HFFc6 (cell line): ENCODE results near the gene COQ8B. TPM values are rescaled to one million over a fixed set of nuclear protein-coding genes. Genes with fewer than 3 reads are reported as not detected.
"Not testable (repeated sequence)": the region's sequence is repeated elsewhere in the genome, so short reads cannot be mapped to it uniquely, and the experiment has no call there.

Experiments
- DNase-seq: peaks from one replicate; pipeline ENCODE4 v3.0.0-alpha.2; 2018
- H3K27ac Mint-ChIP-seq: 2 replicates; pipeline ENCODE4 v1.8.0; 2020; ENCODE audit warnings: mild to moderate bottlenecking, mixed read lengths
- H3K27me3 Mint-ChIP-seq: 2 replicates; pipeline ENCODE4 v1.8.0; 2021; ENCODE audit warnings: mild to moderate bottlenecking, moderate library complexity, mixed read lengths; ENCODE audit not compliant: insufficient read depth
- H3K36me3 Mint-ChIP-seq: 2 replicates; pipeline ENCODE4 v1.8.0; 2021; ENCODE audit warnings: low read depth, mixed read lengths
- H3K4me1 Mint-ChIP-seq: 2 replicates; pipeline ENCODE4 v1.8.0; 2020; ENCODE audit warnings: low read depth, mixed read lengths
- H3K4me3 Mint-ChIP-seq: 2 replicates; pipeline ENCODE4 v1.8.0; 2020; ENCODE audit warnings: mild to moderate bottlenecking, moderate library complexity, mixed read lengths
- H3K9me3 Mint-ChIP-seq: 2 replicates; pipeline ENCODE4 v1.8.0; 2020; ENCODE audit warnings: mild to moderate bottlenecking, mixed read lengths
- CTCF ChIP-seq: fragments of 200-600 bp; sonication (generic); IDR thresholded peaks from 2 replicates; pipeline ENCODE4 v1.5.0; 2021; ENCODE audit warnings: antibody characterized with exemption, mild to moderate bottlenecking
- total RNA-seq, 6 experiments: library from RNA; stranded (reverse); fragmentation: NEBNext Ultra II Directional; extraction: Animal tissue kit (Norgen Biotek cat#: 25700); gene quantifications; 2 replicates in 1 of 6; 3 replicates in 5 of 6; pipeline ENCODE4 v1.2.3, GENCODE V29; 2021

The COQ8B gene
- total RNA-seq, 6 experiments from 2014 or later = 19.8 to 28.6 (median 23.6) TPM

DNA sequence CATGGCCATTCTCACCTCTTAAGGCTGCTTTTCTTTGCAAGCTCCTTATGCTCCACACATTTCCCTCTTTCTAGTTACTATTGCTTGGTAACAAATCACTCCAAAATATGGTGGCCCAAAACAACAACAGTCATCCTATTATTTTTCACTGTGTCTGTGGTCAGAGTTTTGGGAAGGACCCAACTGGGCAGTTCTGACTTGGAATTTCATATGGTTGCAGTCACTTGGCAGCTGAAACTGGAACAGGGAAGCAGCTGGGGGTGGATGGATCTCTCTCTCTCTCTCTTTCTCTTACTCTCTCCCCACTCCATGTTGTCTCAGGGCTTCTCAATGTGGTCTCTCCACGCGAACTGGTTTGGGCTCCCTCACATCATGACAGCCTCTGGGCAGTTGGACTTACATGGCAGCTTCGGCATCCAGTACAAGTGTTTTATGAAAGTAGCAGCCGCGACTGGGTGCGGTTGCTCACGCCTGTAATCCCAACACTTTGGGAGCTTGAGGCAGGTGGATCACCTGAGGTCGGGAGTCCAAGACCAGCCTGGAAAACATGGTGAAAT, 65.9 kb downstream of the COQ8B start:
- peaks cover 26% of the 10 kb centered on the region for H3K4me1 Mint-ChIP-seq
- H3K27me3 Mint-ChIP-seq = peaks cover 2% of the 10 kb centered on the region; the same call in 1 of the 2 replicates
- H3K27ac Mint-ChIP-seq = peak overlapping the region; percentile 64; the same call in 1 of the 2 replicates
- no peak for TF ChIP-seq CTCF
- peak; percentile 69 for DNase-seq
- H3K36me3 Mint-ChIP-seq = 0 out of 2 replicates have a peak, but pooled peaks cover 6% of the 10 kb centered on the region
- H3K9me3 Mint-ChIP-seq = peaks cover 6% of the 10 kb centered on the region
- H3K4me3 Mint-ChIP-seq = no peak overlapping the region; the same call in 1 of the 2 replicates

DNA sequence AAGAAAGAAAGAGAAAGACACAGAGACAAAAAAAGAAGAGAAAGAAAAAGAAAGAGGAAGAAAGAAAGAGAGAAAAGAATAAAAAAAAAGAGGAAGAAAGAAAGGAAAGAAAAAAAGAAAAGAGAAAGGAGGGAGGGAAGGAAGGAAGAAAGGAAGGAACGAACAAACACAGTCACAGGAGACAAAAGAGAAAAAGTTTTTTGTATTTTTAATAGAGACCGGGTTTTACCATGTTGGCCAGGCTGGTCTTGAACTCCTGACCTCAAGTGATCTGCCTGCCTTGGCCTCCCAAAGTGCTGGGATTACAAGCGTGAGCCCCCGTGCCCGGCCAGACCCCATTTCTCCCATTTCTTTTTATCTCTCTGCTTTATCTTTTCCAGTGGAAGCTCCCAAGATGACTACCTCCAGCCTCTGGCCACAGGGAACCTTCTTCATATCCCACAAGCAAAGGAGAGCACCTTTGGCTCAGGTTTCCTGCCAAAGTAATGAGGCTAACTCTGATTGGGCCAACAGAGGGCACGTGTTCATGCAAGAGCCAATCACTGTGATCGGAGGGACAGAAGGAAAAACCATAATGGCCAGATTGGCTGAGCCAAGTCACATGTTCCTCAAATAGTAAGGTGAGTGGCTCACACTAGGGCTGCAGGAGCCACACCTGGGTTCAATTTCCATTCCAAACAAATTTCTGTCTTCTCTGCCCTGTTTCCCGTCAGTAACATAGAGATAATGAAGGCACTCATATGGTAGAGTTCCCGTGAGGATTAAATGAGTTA, 66.6 kb downstream of the COQ8B start:
- H3K9me3 Mint-ChIP-seq, DNase-seq: not testable (repeated sequence)
- peaks cover 31% of the 10 kb centered on the region for H3K4me1 Mint-ChIP-seq

DNA sequence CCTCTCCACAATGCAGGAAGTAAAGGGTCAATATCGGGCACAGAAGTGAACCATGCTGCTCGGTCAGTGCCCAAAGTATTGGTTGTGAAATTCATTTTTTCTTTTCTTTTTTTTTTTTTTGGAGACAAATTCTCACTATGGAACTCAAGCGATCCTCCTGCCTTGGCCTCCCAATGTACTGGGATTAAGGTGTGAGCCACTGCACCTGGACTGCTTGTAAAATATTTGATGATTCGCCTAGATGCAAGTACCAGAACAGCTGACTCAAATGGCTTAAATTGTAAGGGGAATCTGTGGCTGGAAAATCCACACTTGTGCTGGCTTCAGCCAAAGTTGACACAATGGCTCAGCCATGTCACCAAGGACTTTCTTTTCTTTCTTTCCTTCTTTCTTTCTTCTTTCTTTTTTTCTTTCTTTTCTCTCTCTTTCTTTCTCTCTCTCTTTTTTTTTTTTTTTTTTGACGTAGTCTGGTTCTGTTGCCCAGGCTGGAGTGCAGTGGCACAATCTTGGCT, 69.9 kb downstream of the COQ8B start:
- Mint-ChIP-seq H3K27me3 (peaks cover 4% of the 10 kb centered on the region; the same call in 1 of the 2 replicates), H3K4me3 (peak overlapping the region; percentile 87), H3K36me3 (0 out of 2 replicates have a peak, but pooled peaks cover 6% of the 10 kb centered on the region), H3K27ac (peak overlapping the region; percentile 87), H3K4me1 (peaks cover 41% of the 10 kb centered on the region), H3K9me3 (peaks cover 6% of the 10 kb centered on the region)
- DNase-seq = no peak
- TF ChIP-seq CTCF = no peak

More for the DNA sequence above, 66.6 kb downstream of the COQ8B start:
- H3K27ac Mint-ChIP-seq = peak overlapping the region; percentile 64; the same call in 1 of the 2 replicates
- H3K27me3 Mint-ChIP-seq, H3K36me3 Mint-ChIP-seq, H3K4me3 Mint-ChIP-seq: not testable (repeated sequence)

- Mint-ChIP-seq H3K27me3 (peaks cover 3% of the 10 kb centered on the region; the same call in 1 of the 2 replicates), H3K4me3 (no peak overlapping the region), H3K9me3 (no peaks in the 10 kb centered on the region), H3K27ac (no peak overlapping the region), H3K36me3 (no peaks in the 10 kb centered on the region), H3K4me1 (peaks cover 53% of the 10 kb centered on the region)
- TF ChIP-seq CTCF = no peak
- DNase-seq = no peak
These were observed 73.9 kb downstream of the COQ8B start for GRCh38 chr19:40642757-40643305.

GRCh38 chr19:40642051-40642706, 74.5 kb downstream of the COQ8B start:
- no peak for DNase-seq
- Mint-ChIP-seq H3K36me3 (no peaks in the 10 kb centered on the region), H3K27ac (no peak overlapping the region), H3K27me3 (peaks cover 3% of the 10 kb centered on the region; the same call in 1 of the 2 replicates), H3K4me1 (peaks cover 53% of the 10 kb centered on the region), H3K4me3 (no peak overlapping the region), H3K9me3 (no peaks in the 10 kb centered on the region)
- TF ChIP-seq CTCF = no peak

Other genes starting within 250 kb of the COQ8B start
- under 1 TPM; 0.17 to 0.96 (median 0.54) TPM for gene SPTBN4, start 249.9 kb downstream of the COQ8B start, total RNA-seq
- 10 to 100 TPM; 58.5 to 95.2 (median 83.0) TPM for gene SHKBP1, start 140.0 kb downstream of the COQ8B start, total RNA-seq
- gene LTBP4, start 115.5 kb downstream of the COQ8B start, total RNA-seq = 10 to 100 TPM; 36.6 to 54.9 (median 51.4) TPM
- 10 to 100 TPM; 49.1 to 58.3 (median 53.6) TPM for gene NUMBL, start 26.2 kb downstream of the COQ8B start, total RNA-seq
- gene ITPKC, start 226 bp upstream of the COQ8B start, total RNA-seq = 10 to 100 TPM in 4 of 6 experiments, 1 to 10 TPM in 2; 9.2 to 14.9 (median 10.5) TPM
- 1 to 10 TPM; 6.7 to 8.5 (median 7.5) TPM for gene ACTMAP, start 33.6 kb upstream of the COQ8B start, total RNA-seq
- gene SNRPA, start 34.3 kb upstream of the COQ8B start, total RNA-seq = 100 to 1,000 TPM in 4 of 6 experiments, 10 to 100 TPM in 2; 87.8 to 120 (median 104) TPM
- gene MIA, start 58.6 kb upstream of the COQ8B start, total RNA-seq = not detected
- gene RAB4B, start 61.4 kb upstream of the COQ8B start, total RNA-seq = 10 to 100 TPM; 20.4 to 26.4 (median 22.0) TPM
- gene EGLN2, start 82.3 kb upstream of the COQ8B start, total RNA-seq = 10 to 100 TPM; 56.0 to 72.0 (median 60.1) TPM
- gene CYP2A6, start 133.6 kb upstream of the COQ8B start, total RNA-seq = not detected
- gene CYP2A7, start 165.3 kb upstream of the COQ8B start, total RNA-seq = not detected